Panc1 (cell line): ENCODE measurements around the gene CCDC197.

Source experiments
- POLR2AphosphoS5 ChIP-seq: IDR thresholded peaks from 2 replicates; pipeline ENCODE4 v1.6.1; 2012; ENCODE audit warnings: mild to moderate bottlenecking, low read depth, low read length, moderate library complexity
- TF ChIP-seq, protein P1 (sequence below): fragments of 450-650 bp; IDR thresholded peaks from 2 replicates; pipeline ENCODE4 v1.5.1; 2017; ENCODE audit warnings: mild to moderate bottlenecking

DNA sequence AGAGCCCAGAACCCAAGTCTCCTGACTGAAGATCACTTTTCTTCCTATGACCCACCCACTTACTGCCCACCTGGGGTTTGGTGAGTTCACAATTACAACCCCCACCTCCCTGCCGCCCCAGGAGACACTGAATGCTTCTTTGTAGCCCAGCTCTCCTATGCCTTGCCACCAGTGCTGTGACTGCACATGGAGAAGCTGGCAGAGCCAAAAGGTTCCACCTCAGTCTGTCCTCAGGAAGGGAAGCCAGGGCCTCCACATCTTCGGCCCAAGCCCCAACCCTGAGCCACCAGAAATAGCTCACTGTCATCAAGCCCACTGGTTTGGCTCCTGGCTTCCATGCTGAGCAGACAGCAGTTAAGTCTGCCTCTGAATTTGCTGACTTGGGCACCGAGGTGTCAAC, 54.7 kb downstream of the CCDC197 start:
- TF ChIP-seq, protein P1, sequence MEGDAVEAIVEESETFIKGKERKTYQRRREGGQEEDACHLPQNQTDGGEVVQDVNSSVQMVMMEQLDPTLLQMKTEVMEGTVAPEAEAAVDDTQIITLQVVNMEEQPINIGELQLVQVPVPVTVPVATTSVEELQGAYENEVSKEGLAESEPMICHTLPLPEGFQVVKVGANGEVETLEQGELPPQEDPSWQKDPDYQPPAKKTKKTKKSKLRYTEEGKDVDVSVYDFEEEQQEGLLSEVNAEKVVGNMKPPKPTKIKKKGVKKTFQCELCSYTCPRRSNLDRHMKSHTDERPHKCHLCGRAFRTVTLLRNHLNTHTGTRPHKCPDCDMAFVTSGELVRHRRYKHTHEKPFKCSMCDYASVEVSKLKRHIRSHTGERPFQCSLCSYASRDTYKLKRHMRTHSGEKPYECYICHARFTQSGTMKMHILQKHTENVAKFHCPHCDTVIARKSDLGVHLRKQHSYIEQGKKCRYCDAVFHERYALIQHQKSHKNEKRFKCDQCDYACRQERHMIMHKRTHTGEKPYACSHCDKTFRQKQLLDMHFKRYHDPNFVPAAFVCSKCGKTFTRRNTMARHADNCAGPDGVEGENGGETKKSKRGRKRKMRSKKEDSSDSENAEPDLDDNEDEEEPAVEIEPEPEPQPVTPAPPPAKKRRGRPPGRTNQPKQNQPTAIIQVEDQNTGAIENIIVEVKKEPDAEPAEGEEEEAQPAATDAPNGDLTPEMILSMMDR: no peak
- TF ChIP-seq POLR2AphosphoS5: no peak
